Bronchial epithelial cell (primary cell): Measurements from ENCODE around the gene DERL2. TPM values are rescaled to one million over a fixed set of nuclear protein-coding genes. Genes with fewer than 3 reads are reported as not detected.
A peak's percentile ranks its signal among the peaks of the same experiment; 100 is the strongest.

Experiments used
- DNase-seq: peaks from one replicate; pipeline ENCODE4 v3.0.0-alpha.2; 2010; ENCODE audit warnings: low read depth
- FAIRE-seq: peaks from 2 replicates; lab custom pipeline; 2011; peaks lifted over from hg19 to GRCh38; lab: Jason Lieb, UNC
- H3K27me3 ChIP-seq: 2 replicates; pipeline ENCODE4 v1.5.1; 2011; ENCODE audit warnings: low read length; ENCODE audit not compliant: control insufficient read depth, insufficient read depth
- H3K36me3 ChIP-seq: 2 replicates; pipeline ENCODE4 v1.5.1; 2011; ENCODE audit warnings: low read length; ENCODE audit not compliant: control insufficient read depth, insufficient read depth
- H3K4me3 ChIP-seq: 2 replicates; pipeline ENCODE4 v1.5.1; 2011; ENCODE audit warnings: mild to moderate bottlenecking, low read depth, low read length, control low read depth
- CTCF ChIP-seq: IDR thresholded peaks from 2 replicates; pipeline ENCODE4 v1.5.1; 2011; ENCODE audit warnings: mild to moderate bottlenecking, moderate library complexity, low read length, control low read depth, inconsistent platforms; ENCODE audit not compliant: insufficient read depth, severe bottlenecking
- total RNA-seq: library from RNA; depleted of rRNA; stranded (reverse); fragments of >200 nt; gene quantifications from 2 replicates; pipeline ENCODE4 v1.2.1, GENCODE V29; 2014

Gene DERL2
- total RNA-seq, 1 donor from 2014 or later = 35.0 TPM

- H3K4me3 ChIP-seq = no peak overlapping the region
- H3K27me3 ChIP-seq = no peaks in the 10 kb centered on the region
- FAIRE-seq (peak; percentile 50), DNase-seq (peak; percentile 90)
- no peak for TF ChIP-seq CTCF
- H3K36me3 ChIP-seq = peaks cover 12% of the 10 kb centered on the region
These were observed 30.2 kb upstream of the DERL2 start for GRCh38 chr17:5516060-5516792.

DNA sequence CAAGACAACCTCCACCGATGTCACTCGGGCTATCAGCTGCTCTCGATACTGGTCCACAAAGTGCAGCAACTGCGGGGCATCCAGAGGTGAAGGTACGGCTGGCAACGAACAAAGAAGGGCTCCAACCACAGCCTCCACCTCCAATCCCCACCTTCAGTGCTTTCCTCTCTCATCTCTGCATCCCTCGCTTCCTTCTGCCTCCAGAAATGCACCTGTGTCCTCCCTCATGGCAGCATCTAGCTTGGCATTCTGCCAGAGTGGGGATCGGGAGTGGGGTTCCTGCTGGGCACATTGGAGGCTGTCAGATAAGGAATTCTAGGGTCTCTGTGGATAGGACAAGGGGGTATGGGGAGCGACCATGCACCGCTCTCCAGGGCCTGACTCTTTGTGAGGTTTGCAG lies 29.0 kb upstream of the DERL2 start:
- Histone ChIP-seq H3K36me3 (peaks cover 11% of the 10 kb centered on the region), H3K4me3 (no peak overlapping the region), H3K27me3 (no peaks in the 10 kb centered on the region)
- DNase-seq (no peak), FAIRE-seq (no peak)
- no peak for TF ChIP-seq CTCF

GRCh38 chr17:5513628-5514027 lies 27.6 kb upstream of the DERL2 start:
- no peak for TF ChIP-seq CTCF
- H3K36me3 ChIP-seq = peaks cover 13% of the 10 kb centered on the region
- no peaks in the 10 kb centered on the region for H3K27me3 ChIP-seq
- H3K4me3 ChIP-seq = no peak overlapping the region
- FAIRE-seq (no peak), DNase-seq (no peak)

- no peak for DNase-seq
- no peak for TF ChIP-seq CTCF
- FAIRE-seq = peak; percentile 52
These were observed 25.6 kb upstream of the DERL2 start for GRCh38 chr17:5511401-5512225.

DNA sequence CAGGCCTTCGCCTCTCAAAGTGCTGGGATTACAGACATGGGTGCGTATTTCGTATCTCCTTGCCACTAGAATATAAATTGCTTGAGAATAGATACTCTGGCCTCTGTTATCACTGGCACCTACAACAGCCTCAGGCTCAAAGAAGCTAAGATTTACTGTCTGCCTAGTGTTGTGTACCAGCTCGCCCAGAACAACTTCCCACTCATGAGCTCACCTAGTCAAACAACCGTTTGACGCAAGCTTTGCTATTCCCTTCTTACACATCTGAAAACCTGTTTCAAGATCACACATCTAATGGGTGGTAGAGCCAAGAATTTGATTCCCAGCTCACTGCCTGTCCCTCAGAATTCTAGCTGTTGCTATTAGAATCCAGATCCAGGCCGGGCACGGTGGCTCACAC lies 24.8 kb upstream of the DERL2 start:
- DNase-seq = peak; percentile 87
- Histone ChIP-seq H3K4me3 (no peak overlapping the region), H3K27me3 (no peaks in the 10 kb centered on the region), H3K36me3 (peaks cover 11% of the 10 kb centered on the region)
- no peak for TF ChIP-seq CTCF
- no peak for FAIRE-seq

More at GRCh38 chr17:5511401-5512225, 25.6 kb upstream of the DERL2 start:
- Histone ChIP-seq H3K36me3 (peaks cover 11% of the 10 kb centered on the region), H3K27me3 (no peaks in the 10 kb centered on the region), H3K4me3 (no peak overlapping the region)
